ENCODE data around the gene FUS. TPM values are rescaled to one million over a fixed set of nuclear protein-coding genes. Genes with fewer than 3 reads are reported as not detected.

Gene FUS
- total RNA-seq, 4 donors from 2014 or later = 30.2 to 97.8 (median 55.1) TPM

DNA sequence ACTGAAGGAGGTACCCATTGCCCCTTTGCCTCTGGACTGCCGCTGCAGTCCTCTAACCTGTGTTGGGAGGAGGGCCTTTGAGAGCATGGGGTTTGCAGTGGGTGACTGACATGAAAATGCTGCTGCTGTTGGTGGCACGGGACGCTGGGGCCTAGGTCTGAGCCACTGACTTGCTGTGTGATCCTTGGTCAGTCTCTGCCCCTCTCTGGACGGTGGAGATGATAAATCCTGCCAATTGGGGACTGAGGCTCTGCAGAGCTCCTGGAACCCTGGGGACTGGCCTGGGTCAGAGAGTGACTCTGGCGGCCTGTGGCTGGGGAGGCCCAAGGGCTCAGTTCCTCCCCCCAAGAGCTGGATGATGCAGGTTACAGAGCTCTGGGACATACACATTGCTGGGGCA is 43.1 kb downstream of the FUS start:
- peaks cover 0 to 89% (median 3%) of the 10 kb centered on the region in 4 donors for H3K27me3 ChIP-seq

GRCh38 chr16:31224092-31224955 is 44.4 kb downstream of the FUS start:
- no peak for DNase-seq
- intact Hi-C loops (cut with DNase I) = no loop called here
- no peaks in the 10 kb centered on the region for H3K36me3 ChIP-seq
- H3K9me3 ChIP-seq = no peaks in the 10 kb centered on the region
- peaks cover 0 to 89% (median 0%) of the 10 kb centered on the region in 4 donors for H3K27me3 ChIP-seq
- no peak overlapping the region for H3K27ac ChIP-seq
- H3K4me1 ChIP-seq = peaks cover 0 to 22% (median 0%) of the 10 kb centered on the region in 3 donors
- TF ChIP-seq, protein P1, sequence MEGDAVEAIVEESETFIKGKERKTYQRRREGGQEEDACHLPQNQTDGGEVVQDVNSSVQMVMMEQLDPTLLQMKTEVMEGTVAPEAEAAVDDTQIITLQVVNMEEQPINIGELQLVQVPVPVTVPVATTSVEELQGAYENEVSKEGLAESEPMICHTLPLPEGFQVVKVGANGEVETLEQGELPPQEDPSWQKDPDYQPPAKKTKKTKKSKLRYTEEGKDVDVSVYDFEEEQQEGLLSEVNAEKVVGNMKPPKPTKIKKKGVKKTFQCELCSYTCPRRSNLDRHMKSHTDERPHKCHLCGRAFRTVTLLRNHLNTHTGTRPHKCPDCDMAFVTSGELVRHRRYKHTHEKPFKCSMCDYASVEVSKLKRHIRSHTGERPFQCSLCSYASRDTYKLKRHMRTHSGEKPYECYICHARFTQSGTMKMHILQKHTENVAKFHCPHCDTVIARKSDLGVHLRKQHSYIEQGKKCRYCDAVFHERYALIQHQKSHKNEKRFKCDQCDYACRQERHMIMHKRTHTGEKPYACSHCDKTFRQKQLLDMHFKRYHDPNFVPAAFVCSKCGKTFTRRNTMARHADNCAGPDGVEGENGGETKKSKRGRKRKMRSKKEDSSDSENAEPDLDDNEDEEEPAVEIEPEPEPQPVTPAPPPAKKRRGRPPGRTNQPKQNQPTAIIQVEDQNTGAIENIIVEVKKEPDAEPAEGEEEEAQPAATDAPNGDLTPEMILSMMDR (IDR thresholded peaks at IDR 0.05) = no peak
- no peak for TF ChIP-seq POLR2A (IDR thresholded peaks at IDR 0.05)
- WGBS, 2 donors = 86 to 89% methylated on average over 21 to 25 of the region's 80 CpGs
- no peak overlapping the region for H3K4me3 ChIP-seq

More for the DNA sequence above, 43.1 kb downstream of the FUS start:
- no peaks in the 10 kb centered on the region for H3K9me3 ChIP-seq
- no peak overlapping the region for H3K4me3 ChIP-seq
- WGBS, 2 donors = 89% methylated on average over 5 of the region's 5 CpGs; no CpG with 5 or more reads in 1 of the 2 donors
- H3K4me1 ChIP-seq = peaks cover 0 to 17% (median 0%) of the 10 kb centered on the region in 3 donors
- TF ChIP-seq, protein P1 (IDR thresholded peaks at IDR 0.05) = no peak
- TF ChIP-seq POLR2A (IDR thresholded peaks at IDR 0.05) = no peak
- intact Hi-C loops (cut with DNase I) = no loop called here
- DNase-seq = no peak
- no peaks in the 10 kb centered on the region for H3K36me3 ChIP-seq
- H3K27ac ChIP-seq = no peak overlapping the region

GRCh38 chr16:31225193-31225592 is 45.3 kb downstream of the FUS start:
- no peak for TF ChIP-seq POLR2A (IDR thresholded peaks at IDR 0.05)
- TF ChIP-seq, protein P1 (IDR thresholded peaks at IDR 0.05) = no peak
- peaks cover 0 to 27% (median 0%) of the 10 kb centered on the region in 3 donors for H3K4me1 ChIP-seq
- no peak overlapping the region for H3K27ac ChIP-seq
- H3K36me3 ChIP-seq = no peaks in the 10 kb centered on the region
- peaks cover 0 to 89% (median 0%) of the 10 kb centered on the region in 4 donors for H3K27me3 ChIP-seq
- H3K9me3 ChIP-seq = no peaks in the 10 kb centered on the region
- DNase-seq = no peak
- intact Hi-C loops (cut with DNase I) = no loop called here
- 90 to 95% methylated on average over 3 of the region's 3 CpGs for WGBS, 2 donors
- no peak overlapping the region for H3K4me3 ChIP-seq

GRCh38 chr16:31228206-31228605 is 48.3 kb downstream of the FUS start:
- no peaks in the 10 kb centered on the region for H3K36me3 ChIP-seq
- no peak for DNase-seq
- intact Hi-C loops (cut with DNase I) = no loop called here
- TF ChIP-seq, protein P1 (IDR thresholded peaks at IDR 0.05) = no peak
- TF ChIP-seq POLR2A (IDR thresholded peaks at IDR 0.05) = no peak
- no peak overlapping the region for H3K4me3 ChIP-seq
- WGBS, 2 donors = 100% methylated on average over 1 of the region's 4 CpGs
- peaks cover 0 to 78% (median 0%) of the 10 kb centered on the region in 4 donors for H3K27me3 ChIP-seq
- H3K27ac ChIP-seq = no peak overlapping the region
- H3K4me1 ChIP-seq = peaks cover 0 to 22% (median 0%) of the 10 kb centered on the region in 3 donors
- H3K9me3 ChIP-seq = no peaks in the 10 kb centered on the region

- TF ChIP-seq, protein P1 (IDR thresholded peaks at IDR 0.05) = no peak
- TF ChIP-seq POLR2A (IDR thresholded peaks at IDR 0.05) = no peak
- intact Hi-C loops (cut with DNase I) = no loop called here
- H3K9me3 ChIP-seq = no peaks in the 10 kb centered on the region
- 26 to 28% methylated on average over 5 of the region's 10 CpGs for WGBS, 2 donors
- no peak overlapping the region for H3K27ac ChIP-seq
- H3K4me1 ChIP-seq = peaks cover 0 to 22% (median 0%) of the 10 kb centered on the region in 3 donors
- H3K27me3 ChIP-seq = peaks cover 0 to 75% (median 0%) of the 10 kb centered on the region in 4 donors
- DNase-seq = no peak
- H3K36me3 ChIP-seq = no peaks in the 10 kb centered on the region
- no peak overlapping the region for H3K4me3 ChIP-seq
Measured at GRCh38 chr16:31229501-31229900, 49.6 kb downstream of the FUS start.
